HL-60 (cell line): Measurements from ENCODE around the gene MSI2.

ENCODE experiments used
- DNase-seq, 2 experiments: peaks; one replicate each; pipeline ENCODE4 v3.0.0-alpha.2; 2010 to 2020; ENCODE audit warnings: low read depth in 1 of 2, low spot score in 1 of 2
- H3K27ac ChIP-seq: fragments of 250-450 bp; sonication (Bioruptor Pico); replicated peaks from 2 replicates; pipeline ENCODE4 v1.5.1; 2020; ENCODE audit warnings: mild to moderate bottlenecking, moderate library complexity
- H3K27me3 ChIP-seq: fragments of 250-450 bp; sonication (Bioruptor Pico); 2 replicates; pipeline ENCODE4 v1.5.1; 2021; ENCODE audit warnings: mild to moderate bottlenecking, moderate library complexity; ENCODE audit not compliant: insufficient read depth, poor library complexity, severe bottlenecking
- H3K4me3 ChIP-seq: replicated peaks from 2 replicates; pipeline ENCODE4 v1.5.1; 2011; ENCODE audit warnings: mild to moderate bottlenecking, control low read depth, low read length; ENCODE audit not compliant: insufficient read depth
- CTCF ChIP-seq: IDR thresholded peaks from one replicate; pipeline ENCODE4 v1.5.1; 2011; ENCODE audit warnings: low read length, control low read depth, inconsistent platforms; ENCODE audit not compliant: insufficient read depth
- GABPA ChIP-seq: IDR thresholded peaks from 2 replicates; pipeline ENCODE4 v1.6.1; 2012; ENCODE audit warnings: low read depth
- POLR2AphosphoS5 ChIP-seq: IDR thresholded peaks from 2 replicates; pipeline ENCODE4 v1.6.1; 2012; ENCODE audit warnings: low read depth
- SPI1 ChIP-seq: IDR thresholded peaks from 2 replicates; pipeline ENCODE4 v1.6.1; 2012; ENCODE audit warnings: low read depth, mild to moderate bottlenecking, borderline replicate concordance
- TF ChIP-seq, protein P1 (sequence below): IDR thresholded peaks from 2 replicates; pipeline ENCODE4 v1.6.1; 2012; ENCODE audit warnings: low read depth; ENCODE audit not compliant: insufficient replicate concordance

The MSI2 gene

GRCh38 chr17:57485916-57486881 lies 229.9 kb downstream of the MSI2 start:
- Histone ChIP-seq H3K4me3 (no peak overlapping the region), H3K27me3 (no peaks in the 10 kb centered on the region), H3K27ac (peak overlapping the region; percentile 43)
- TF ChIP-seq SPI1: no peak
- TF ChIP-seq, protein P1, sequence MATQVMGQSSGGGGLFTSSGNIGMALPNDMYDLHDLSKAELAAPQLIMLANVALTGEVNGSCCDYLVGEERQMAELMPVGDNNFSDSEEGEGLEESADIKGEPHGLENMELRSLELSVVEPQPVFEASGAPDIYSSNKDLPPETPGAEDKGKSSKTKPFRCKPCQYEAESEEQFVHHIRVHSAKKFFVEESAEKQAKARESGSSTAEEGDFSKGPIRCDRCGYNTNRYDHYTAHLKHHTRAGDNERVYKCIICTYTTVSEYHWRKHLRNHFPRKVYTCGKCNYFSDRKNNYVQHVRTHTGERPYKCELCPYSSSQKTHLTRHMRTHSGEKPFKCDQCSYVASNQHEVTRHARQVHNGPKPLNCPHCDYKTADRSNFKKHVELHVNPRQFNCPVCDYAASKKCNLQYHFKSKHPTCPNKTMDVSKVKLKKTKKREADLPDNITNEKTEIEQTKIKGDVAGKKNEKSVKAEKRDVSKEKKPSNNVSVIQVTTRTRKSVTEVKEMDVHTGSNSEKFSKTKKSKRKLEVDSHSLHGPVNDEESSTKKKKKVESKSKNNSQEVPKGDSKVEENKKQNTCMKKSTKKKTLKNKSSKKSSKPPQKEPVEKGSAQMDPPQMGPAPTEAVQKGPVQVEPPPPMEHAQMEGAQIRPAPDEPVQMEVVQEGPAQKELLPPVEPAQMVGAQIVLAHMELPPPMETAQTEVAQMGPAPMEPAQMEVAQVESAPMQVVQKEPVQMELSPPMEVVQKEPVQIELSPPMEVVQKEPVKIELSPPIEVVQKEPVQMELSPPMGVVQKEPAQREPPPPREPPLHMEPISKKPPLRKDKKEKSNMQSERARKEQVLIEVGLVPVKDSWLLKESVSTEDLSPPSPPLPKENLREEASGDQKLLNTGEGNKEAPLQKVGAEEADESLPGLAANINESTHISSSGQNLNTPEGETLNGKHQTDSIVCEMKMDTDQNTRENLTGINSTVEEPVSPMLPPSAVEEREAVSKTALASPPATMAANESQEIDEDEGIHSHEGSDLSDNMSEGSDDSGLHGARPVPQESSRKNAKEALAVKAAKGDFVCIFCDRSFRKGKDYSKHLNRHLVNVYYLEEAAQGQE: no peak
- DNase-seq: no peak

DNA sequence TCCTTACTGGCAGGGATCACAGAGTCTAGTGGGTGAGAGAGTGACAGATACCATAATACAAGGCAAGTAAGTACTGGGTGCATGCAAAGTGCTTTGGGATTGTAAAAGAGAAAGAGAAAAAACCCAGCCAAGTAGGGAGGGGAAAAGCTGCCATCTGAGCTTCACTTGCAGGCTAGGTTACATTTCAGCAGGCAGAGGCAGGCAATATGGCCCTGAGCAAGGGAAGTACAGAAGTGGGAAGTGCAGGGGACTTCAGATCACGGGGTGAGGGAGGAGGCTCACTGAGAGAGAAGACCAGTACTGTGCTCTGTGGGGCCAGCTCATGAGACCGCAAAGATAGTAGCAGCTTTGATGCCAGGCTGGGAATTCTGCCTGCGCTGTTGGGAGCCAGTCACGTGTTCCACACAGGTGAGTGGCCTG lies 230.6 kb downstream of the MSI2 start:
- peak overlapping the region; percentile 43 for H3K27ac ChIP-seq
- TF ChIP-seq GABPA (no peak), POLR2AphosphoS5 (no peak), CTCF (no peak), SPI1 (peak; percentile 97)
- TF ChIP-seq, protein P1: no peak
- peak; percentile 11 to 79 for DNase-seq
- no peak overlapping the region for H3K4me3 ChIP-seq
- H3K27me3 ChIP-seq: no peaks in the 10 kb centered on the region

- peak; percentile 96 for TF ChIP-seq SPI1
- TF ChIP-seq POLR2AphosphoS5: no peak
- DNase-seq: peak in 1 of 2 experiments; percentile 52
- Histone ChIP-seq H3K27me3 (no peaks in the 10 kb centered on the region), H3K4me3 (no peak overlapping the region), H3K27ac (no peak overlapping the region)
Measured at GRCh38 chr17:57487573-57487972, 231.2 kb downstream of the MSI2 start.

DNA sequence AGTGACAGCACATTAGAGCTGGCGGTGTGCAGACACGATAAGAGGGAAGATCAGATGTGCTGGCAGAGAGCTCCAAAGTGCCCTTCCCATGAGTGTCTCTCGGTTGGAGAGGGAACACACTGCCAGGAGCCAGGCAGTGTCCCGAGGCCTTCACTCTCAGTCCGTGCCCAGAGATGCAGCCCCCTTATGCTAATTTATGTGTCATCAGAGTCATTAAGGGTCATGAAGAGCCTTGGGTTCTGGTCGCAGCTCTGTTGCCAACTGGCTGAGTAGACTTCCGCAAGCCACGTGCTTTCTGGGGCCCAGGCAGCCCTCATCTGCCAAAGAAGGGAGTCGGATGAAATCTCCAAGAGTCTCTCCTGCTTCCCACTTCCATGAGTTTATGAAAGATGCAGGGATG lies 232.5 kb downstream of the MSI2 start:
- no peaks in the 10 kb centered on the region for H3K27me3 ChIP-seq
- H3K4me3 ChIP-seq: no peak overlapping the region
- TF ChIP-seq CTCF: no peak
- TF ChIP-seq, protein P1: no peak
- no peak for TF ChIP-seq SPI1
- TF ChIP-seq POLR2AphosphoS5: no peak
- no peak for TF ChIP-seq GABPA
- H3K27ac ChIP-seq: no peak overlapping the region
- no peak for DNase-seq
